GM21447 (cell line): Measurements from ENCODE around the gene C6orf132.

Source experiments
- ATAC-seq: cut with Tn5 transposase; IDR thresholded peaks from one replicate; pipeline ENCODE4 v1.9.1; 2021; ENCODE audit not compliant: unreplicated experiment

Gene C6orf132

GRCh38 chr6:42084889-42085288 lies 57.5 kb downstream of the C6orf132 start:
- no peak for ATAC-seq

- ATAC-seq = no peak
Observed at GRCh38 chr6:42083530-42083929, 58.9 kb downstream of the C6orf132 start.

GRCh38 chr6:42079941-42080464 lies 62.4 kb downstream of the C6orf132 start:
- ATAC-seq = no peak

GRCh38 chr6:42078386-42078785 lies 64.0 kb downstream of the C6orf132 start:
- no peak for ATAC-seq

GRCh38 chr6:42075159-42075838 lies 67.1 kb downstream of the C6orf132 start:
- ATAC-seq = no peak

GRCh38 chr6:42073287-42073686 lies 69.1 kb downstream of the C6orf132 start:
- ATAC-seq = no peak

- no peak for ATAC-seq
Observed at GRCh38 chr6:42071881-42072583, 70.4 kb downstream of the C6orf132 start.

GRCh38 chr6:42068872-42069522 lies 73.4 kb downstream of the C6orf132 start:
- ATAC-seq = no peak

- no peak for ATAC-seq
Observed at GRCh38 chr6:42068173-42068572, 74.2 kb downstream of the C6orf132 start.

GRCh38 chr6:42066156-42066675 lies 76.2 kb downstream of the C6orf132 start:
- no peak for ATAC-seq

GRCh38 chr6:42059743-42060142 lies 82.7 kb downstream of the C6orf132 start:
- ATAC-seq = no peak

GRCh38 chr6:42053601-42054000 lies 88.8 kb downstream of the C6orf132 start:
- no peak for ATAC-seq

- ATAC-seq = no peak
Observed at GRCh38 chr6:42051268-42051653, 91.2 kb downstream of the C6orf132 start.
